ENCODE results near the gene RIMS4. TPM values are rescaled to one million over a fixed set of nuclear protein-coding genes. Genes with fewer than 3 reads are reported as not detected.
"Not testable (repeated sequence)": the region's sequence is repeated elsewhere in the genome, so short reads cannot be mapped to it uniquely, and the experiment has no call there.

RIMS4 gene
- total RNA-seq, 1 experiment from 2014 or later, result 4.0 TPM

DNA sequence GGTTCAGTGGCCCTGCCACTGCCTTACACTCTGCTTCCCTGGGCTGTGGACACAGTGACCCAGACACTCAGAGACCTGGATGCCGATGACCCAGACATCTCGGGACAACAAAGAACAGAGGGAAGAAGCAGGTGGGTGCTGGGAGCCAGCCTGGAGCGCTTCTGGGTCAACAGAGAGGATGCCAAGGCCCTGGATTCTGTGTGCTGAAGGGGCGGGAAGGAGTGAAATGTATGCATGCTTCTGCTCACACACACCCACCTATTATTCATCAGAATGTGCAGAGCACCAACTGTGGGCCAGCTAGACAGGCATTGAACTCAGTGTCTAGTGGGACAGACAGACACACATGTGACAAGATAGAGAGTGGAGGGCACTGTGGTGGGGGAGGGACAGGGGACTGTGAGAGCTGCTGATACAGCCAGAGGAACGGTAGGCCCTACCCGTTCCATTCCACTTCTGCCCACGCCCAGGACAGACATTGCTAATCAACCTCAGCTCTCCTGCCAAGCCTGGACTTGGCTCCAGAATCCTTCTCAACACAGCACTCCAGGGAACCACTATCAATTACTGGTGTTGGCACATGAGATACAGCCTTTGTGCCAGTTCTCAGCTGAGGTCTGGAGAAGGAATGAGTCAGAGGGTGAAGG lies 44.5 kb downstream of the RIMS4 start:
- no peak for DNase-seq (ENCODE audit: low read depth, low spot score)
- BruUV-seq (replicated peaks), result no TSS peak
- 0 out of 2 replicates have a peak, but pooled peaks have one; percentile 28 for ATAC-seq
- no peaks in the 10 kb centered on the region for H3K4me1 ChIP-seq (ENCODE audit: control insufficient read depth, insufficient read depth, low read length)
- POLR2A ChIA-PET, result no interaction called here
- H3K9me3 ChIP-seq (ENCODE audit: control insufficient read depth, insufficient read depth, low read depth, low read length), result no peaks in the 10 kb centered on the region
- intact Hi-C loops (cut with micrococcal nuclease; ENCODE audit: unreplicated experiment), result no loop called here
- H3K4me3 ChIP-seq (ENCODE audit: low read depth in 2 of 2, low read length in 2 of 2), result no peak overlapping the region
- no peaks in the 10 kb centered on the region for H3K27me3 ChIP-seq (ENCODE audit: control insufficient read depth, insufficient read depth, low read length)
- H3K36me3 ChIP-seq (ENCODE audit: control insufficient read depth, insufficient read depth, low read length), result no peaks in the 10 kb centered on the region
- CTCF ChIA-PET, result no interaction called here
- H3K27ac ChIP-seq (ENCODE audit: low read length), result no peak overlapping the region
- TF ChIP-seq SIN3A (IDR thresholded peaks at IDR 0.05; ENCODE audit: borderline replicate concordance, insufficient read depth, low read depth, low read length) (no peak), TCF7L2 (IDR thresholded peaks at IDR 0.05; ENCODE audit: low read depth, low read length) (no peak), POLR2AphosphoS5 (IDR thresholded peaks at IDR 0.05; ENCODE audit: low read depth, low read length) (no peak)
- TF ChIP-seq, protein P1, sequence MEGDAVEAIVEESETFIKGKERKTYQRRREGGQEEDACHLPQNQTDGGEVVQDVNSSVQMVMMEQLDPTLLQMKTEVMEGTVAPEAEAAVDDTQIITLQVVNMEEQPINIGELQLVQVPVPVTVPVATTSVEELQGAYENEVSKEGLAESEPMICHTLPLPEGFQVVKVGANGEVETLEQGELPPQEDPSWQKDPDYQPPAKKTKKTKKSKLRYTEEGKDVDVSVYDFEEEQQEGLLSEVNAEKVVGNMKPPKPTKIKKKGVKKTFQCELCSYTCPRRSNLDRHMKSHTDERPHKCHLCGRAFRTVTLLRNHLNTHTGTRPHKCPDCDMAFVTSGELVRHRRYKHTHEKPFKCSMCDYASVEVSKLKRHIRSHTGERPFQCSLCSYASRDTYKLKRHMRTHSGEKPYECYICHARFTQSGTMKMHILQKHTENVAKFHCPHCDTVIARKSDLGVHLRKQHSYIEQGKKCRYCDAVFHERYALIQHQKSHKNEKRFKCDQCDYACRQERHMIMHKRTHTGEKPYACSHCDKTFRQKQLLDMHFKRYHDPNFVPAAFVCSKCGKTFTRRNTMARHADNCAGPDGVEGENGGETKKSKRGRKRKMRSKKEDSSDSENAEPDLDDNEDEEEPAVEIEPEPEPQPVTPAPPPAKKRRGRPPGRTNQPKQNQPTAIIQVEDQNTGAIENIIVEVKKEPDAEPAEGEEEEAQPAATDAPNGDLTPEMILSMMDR (IDR thresholded peaks at IDR 0.05), result no peak
- TF ChIP-seq, protein P2, sequence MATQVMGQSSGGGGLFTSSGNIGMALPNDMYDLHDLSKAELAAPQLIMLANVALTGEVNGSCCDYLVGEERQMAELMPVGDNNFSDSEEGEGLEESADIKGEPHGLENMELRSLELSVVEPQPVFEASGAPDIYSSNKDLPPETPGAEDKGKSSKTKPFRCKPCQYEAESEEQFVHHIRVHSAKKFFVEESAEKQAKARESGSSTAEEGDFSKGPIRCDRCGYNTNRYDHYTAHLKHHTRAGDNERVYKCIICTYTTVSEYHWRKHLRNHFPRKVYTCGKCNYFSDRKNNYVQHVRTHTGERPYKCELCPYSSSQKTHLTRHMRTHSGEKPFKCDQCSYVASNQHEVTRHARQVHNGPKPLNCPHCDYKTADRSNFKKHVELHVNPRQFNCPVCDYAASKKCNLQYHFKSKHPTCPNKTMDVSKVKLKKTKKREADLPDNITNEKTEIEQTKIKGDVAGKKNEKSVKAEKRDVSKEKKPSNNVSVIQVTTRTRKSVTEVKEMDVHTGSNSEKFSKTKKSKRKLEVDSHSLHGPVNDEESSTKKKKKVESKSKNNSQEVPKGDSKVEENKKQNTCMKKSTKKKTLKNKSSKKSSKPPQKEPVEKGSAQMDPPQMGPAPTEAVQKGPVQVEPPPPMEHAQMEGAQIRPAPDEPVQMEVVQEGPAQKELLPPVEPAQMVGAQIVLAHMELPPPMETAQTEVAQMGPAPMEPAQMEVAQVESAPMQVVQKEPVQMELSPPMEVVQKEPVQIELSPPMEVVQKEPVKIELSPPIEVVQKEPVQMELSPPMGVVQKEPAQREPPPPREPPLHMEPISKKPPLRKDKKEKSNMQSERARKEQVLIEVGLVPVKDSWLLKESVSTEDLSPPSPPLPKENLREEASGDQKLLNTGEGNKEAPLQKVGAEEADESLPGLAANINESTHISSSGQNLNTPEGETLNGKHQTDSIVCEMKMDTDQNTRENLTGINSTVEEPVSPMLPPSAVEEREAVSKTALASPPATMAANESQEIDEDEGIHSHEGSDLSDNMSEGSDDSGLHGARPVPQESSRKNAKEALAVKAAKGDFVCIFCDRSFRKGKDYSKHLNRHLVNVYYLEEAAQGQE (IDR thresholded peaks at IDR 0.05; ENCODE audit: insufficient read depth in 1 of 2, low read depth in 2 of 2, low read length in 1 of 2), result no peak
- in situ Hi-C loops (cut with HindIII; ENCODE audit: low pct_unique_long_range_greater_than_20kb, low sequenced_read_pairs), result no loop called here

DNA sequence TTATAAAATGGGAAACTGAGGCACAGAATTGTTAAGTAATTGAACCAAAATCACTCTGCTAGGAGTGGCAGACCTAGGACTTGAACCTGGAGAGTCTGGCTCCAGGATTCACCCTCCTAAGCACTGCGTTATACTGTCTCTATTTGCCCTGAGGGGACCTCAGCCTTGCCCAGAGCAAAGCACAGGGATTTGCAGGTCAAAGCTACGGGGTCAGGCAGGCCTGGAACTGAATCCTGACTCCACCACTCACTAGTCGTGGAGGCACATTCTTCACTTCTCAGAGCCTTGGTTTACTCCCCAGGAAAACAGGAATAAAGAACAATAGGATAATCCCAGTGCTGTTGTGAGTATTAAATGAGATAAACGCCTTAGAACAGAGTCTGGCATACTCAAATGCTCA lies 45.3 kb downstream of the RIMS4 start:
- in situ Hi-C loops (cut with HindIII; ENCODE audit: low pct_unique_long_range_greater_than_20kb, low sequenced_read_pairs) (no loop called here), intact Hi-C loops (cut with micrococcal nuclease; ENCODE audit: unreplicated experiment) (no loop called here)
- H3K36me3 ChIP-seq (ENCODE audit: control insufficient read depth, insufficient read depth, low read length), result no peaks in the 10 kb centered on the region
- no peak for ATAC-seq
- ChIA-PET CTCF (no interaction called here), POLR2A (no interaction called here)
- no TSS peak for BruUV-seq (replicated peaks)
- TF ChIP-seq TCF7L2 (IDR thresholded peaks at IDR 0.05; ENCODE audit: low read depth, low read length) (no peak), POLR2AphosphoS5 (IDR thresholded peaks at IDR 0.05; ENCODE audit: low read depth, low read length) (no peak)
- TF ChIP-seq, protein P1 (IDR thresholded peaks at IDR 0.05), result no peak
- no peaks in the 10 kb centered on the region for H3K9me3 ChIP-seq (ENCODE audit: control insufficient read depth, insufficient read depth, low read depth, low read length)
- no peak overlapping the region for H3K4me3 ChIP-seq (ENCODE audit: low read depth in 2 of 2, low read length in 2 of 2)
- H3K27me3 ChIP-seq (ENCODE audit: control insufficient read depth, insufficient read depth, low read length), result no peaks in the 10 kb centered on the region
- no peaks in the 10 kb centered on the region for H3K4me1 ChIP-seq (ENCODE audit: control insufficient read depth, insufficient read depth, low read length)
- DNase-seq (ENCODE audit: low read depth, low spot score), result no peak
- no peak overlapping the region for H3K27ac ChIP-seq (ENCODE audit: low read length)

DNA sequence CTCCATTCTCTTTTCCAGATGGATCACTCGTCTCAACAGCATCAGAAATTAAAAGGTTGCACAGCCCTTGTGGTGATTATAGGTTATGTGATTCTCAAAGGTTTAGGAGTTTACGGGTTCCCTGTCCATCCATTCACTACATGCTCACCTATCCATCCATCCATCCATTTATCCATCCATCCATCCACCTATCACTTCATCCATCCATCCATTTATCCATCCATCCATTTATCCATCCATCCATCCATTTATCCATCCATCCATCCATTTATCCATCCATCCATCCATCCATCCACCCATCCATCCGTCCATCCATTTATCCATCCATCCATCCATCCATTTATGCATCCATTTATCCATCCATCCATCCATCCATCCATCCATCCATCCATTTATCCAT lies 46.5 kb downstream of the RIMS4 start:
- H3K36me3 ChIP-seq (ENCODE audit: control insufficient read depth, insufficient read depth, low read length); H3K27me3 ChIP-seq (ENCODE audit: control insufficient read depth, insufficient read depth, low read length); BruUV-seq (replicated peaks); ATAC-seq; POLR2A ChIA-PET; CTCF ChIA-PET; H3K9me3 ChIP-seq (ENCODE audit: control insufficient read depth, insufficient read depth, low read depth, low read length); intact Hi-C loops (cut with micrococcal nuclease; ENCODE audit: unreplicated experiment); H3K4me1 ChIP-seq (ENCODE audit: control insufficient read depth, insufficient read depth, low read length); DNase-seq (ENCODE audit: low read depth, low spot score); H3K4me3 ChIP-seq (ENCODE audit: low read depth in 2 of 2, low read length in 2 of 2); H3K27ac ChIP-seq (ENCODE audit: low read length); in situ Hi-C loops (cut with HindIII; ENCODE audit: low pct_unique_long_range_greater_than_20kb, low sequenced_read_pairs): not testable (repeated sequence)
